MM.1S (cell line): ENCODE measurements around the gene ALLC.

Experiments used
- EZH2 ChIP-seq: fragments of 300-600 bp; sonication (generic); optimal IDR thresholded peaks from 2 replicates; pipeline ENCODE3; 2017; ENCODE audit warnings: low read depth, mild to moderate bottlenecking, antibody characterized with exemption, low read length, mixed read lengths
- EZH2phosphoT487 ChIP-seq: fragments of 300-600 bp; sonication (generic); IDR thresholded peaks from 2 replicates; pipeline ENCODE4 v1.6.1; 2018; ENCODE audit warnings: antibody characterized with exemption, low read length
- TF ChIP-seq, protein P1 (sequence below): fragments of 300-600 bp; sonication (generic); IDR thresholded peaks from 2 replicates; pipeline ENCODE4 v1.5.1; 2016; ENCODE audit warnings: antibody characterized with exemption, low read length, mixed read lengths

GRCh38 chr2:3728104-3729054, 70.4 kb downstream of the ALLC start:
- TF ChIP-seq, protein P1, sequence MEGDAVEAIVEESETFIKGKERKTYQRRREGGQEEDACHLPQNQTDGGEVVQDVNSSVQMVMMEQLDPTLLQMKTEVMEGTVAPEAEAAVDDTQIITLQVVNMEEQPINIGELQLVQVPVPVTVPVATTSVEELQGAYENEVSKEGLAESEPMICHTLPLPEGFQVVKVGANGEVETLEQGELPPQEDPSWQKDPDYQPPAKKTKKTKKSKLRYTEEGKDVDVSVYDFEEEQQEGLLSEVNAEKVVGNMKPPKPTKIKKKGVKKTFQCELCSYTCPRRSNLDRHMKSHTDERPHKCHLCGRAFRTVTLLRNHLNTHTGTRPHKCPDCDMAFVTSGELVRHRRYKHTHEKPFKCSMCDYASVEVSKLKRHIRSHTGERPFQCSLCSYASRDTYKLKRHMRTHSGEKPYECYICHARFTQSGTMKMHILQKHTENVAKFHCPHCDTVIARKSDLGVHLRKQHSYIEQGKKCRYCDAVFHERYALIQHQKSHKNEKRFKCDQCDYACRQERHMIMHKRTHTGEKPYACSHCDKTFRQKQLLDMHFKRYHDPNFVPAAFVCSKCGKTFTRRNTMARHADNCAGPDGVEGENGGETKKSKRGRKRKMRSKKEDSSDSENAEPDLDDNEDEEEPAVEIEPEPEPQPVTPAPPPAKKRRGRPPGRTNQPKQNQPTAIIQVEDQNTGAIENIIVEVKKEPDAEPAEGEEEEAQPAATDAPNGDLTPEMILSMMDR = peak; percentile 31
- TF ChIP-seq EZH2 = no peak
- no peak for TF ChIP-seq EZH2phosphoT487
